GM19438 (cell line): Measurements from ENCODE around the gene KRTAP4-7.
"Not testable (repeated sequence)": the region's sequence is repeated elsewhere in the genome, so short reads cannot be mapped to it uniquely, and the experiment has no call there.

ENCODE experiments used
- ATAC-seq: cut with Tn5 transposase; IDR thresholded peaks from one replicate; pipeline ENCODE4 v1.9.1; 2021; ENCODE audit warnings: low read depth; ENCODE audit not compliant: unreplicated experiment

Gene KRTAP4-7

GRCh38 chr17:41107941-41108450, 24.0 kb downstream of the KRTAP4-7 start:
- no peak for ATAC-seq

- ATAC-seq = not testable (repeated sequence)
Measured at GRCh38 chr17:41108728-41109386, 24.9 kb downstream of the KRTAP4-7 start.

- no peak for ATAC-seq
Measured at GRCh38 chr17:41111151-41111885, 27.4 kb downstream of the KRTAP4-7 start.

GRCh38 chr17:41116297-41116696, 32.3 kb downstream of the KRTAP4-7 start:
- no peak for ATAC-seq

GRCh38 chr17:41117846-41118386, 34.0 kb downstream of the KRTAP4-7 start, which contains the start of gene KRTAP4-11:
KRTAP4-11 (minus strand) TSS chr17:41118373; CDS start chr17:41118315, 58 bp downstream.
- not testable (repeated sequence) for ATAC-seq

GRCh38 chr17:41118721-41119120, 34.8 kb downstream of the KRTAP4-7 start:
- no peak for ATAC-seq

- ATAC-seq = not testable (repeated sequence)
Measured at GRCh38 chr17:41119696-41120690, 36.0 kb downstream of the KRTAP4-7 start.

- no peak for ATAC-seq
Measured at GRCh38 chr17:41121742-41122141, 37.8 kb downstream of the KRTAP4-7 start.

GRCh38 chr17:41123292-41123990, 39.5 kb downstream of the KRTAP4-7 start:
- ATAC-seq = not testable (repeated sequence)

GRCh38 chr17:41123991-41124371, 40.0 kb downstream of the KRTAP4-7 start, which contains the start of gene KRTAP4-12:
KRTAP4-12 (minus strand) TSS chr17:41124182; CDS start chr17:41124122, 60 bp downstream.
- ATAC-seq = not testable (repeated sequence)

- ATAC-seq = no peak
Measured at GRCh38 chr17:41125064-41125463, 41.1 kb downstream of the KRTAP4-7 start.

GRCh38 chr17:41126412-41126811, 42.5 kb downstream of the KRTAP4-7 start:
- ATAC-seq = no peak

- no peak for ATAC-seq
Measured at GRCh38 chr17:41127371-41127770, 43.4 kb downstream of the KRTAP4-7 start.

- no peak for ATAC-seq
Measured at GRCh38 chr17:41131979-41132378, 48.0 kb downstream of the KRTAP4-7 start.

GRCh38 chr17:41133880-41134735, 50.2 kb downstream of the KRTAP4-7 start:
- no peak for ATAC-seq
